Embryonic facial prominence (tissue), 1 donor: Measurements from ENCODE around the gene FAM185A.
"Not testable (repeated sequence)": the region's sequence is repeated elsewhere in the genome, so short reads cannot be mapped to it uniquely, and the experiment has no call there.

Source experiments
- DNase-seq: peaks from one replicate; pipeline ENCODE4 v3.0.0-alpha.2; 2016; ENCODE audit errors: extremely low spot score

FAM185A gene

GRCh38 chr7:102830197-102830596, 81.4 kb downstream of the FAM185A start:
- DNase-seq: no peak

- DNase-seq: no peak
Measured at GRCh38 chr7:102832674-102833073, 83.9 kb downstream of the FAM185A start.

GRCh38 chr7:102833343-102833742, 84.5 kb downstream of the FAM185A start:
- DNase-seq: no peak

- no peak for DNase-seq
Measured at GRCh38 chr7:102834466-102834865, 85.7 kb downstream of the FAM185A start.

- DNase-seq: no peak
Measured at GRCh38 chr7:102834999-102835398, 86.2 kb downstream of the FAM185A start.

- peak; percentile 39 for DNase-seq
Measured at GRCh38 chr7:102836191-102836919, 87.6 kb downstream of the FAM185A start.

- no peak for DNase-seq
Measured at GRCh38 chr7:102836977-102837376, 88.2 kb downstream of the FAM185A start.

- DNase-seq: no peak
Measured at GRCh38 chr7:102837802-102838201, 89.0 kb downstream of the FAM185A start.

- DNase-seq: not testable (repeated sequence)
Measured at GRCh38 chr7:102838572-102839101, 89.8 kb downstream of the FAM185A start.

GRCh38 chr7:102840404-102840803, 91.6 kb downstream of the FAM185A start:
- no peak for DNase-seq

- DNase-seq: no peak
Measured at GRCh38 chr7:102841290-102841689, 92.5 kb downstream of the FAM185A start.

GRCh38 chr7:102842284-102842683, 93.5 kb downstream of the FAM185A start:
- DNase-seq: no peak

GRCh38 chr7:102843850-102844249, 95.1 kb downstream of the FAM185A start:
- no peak for DNase-seq

GRCh38 chr7:102845346-102845745, 96.5 kb downstream of the FAM185A start:
- DNase-seq: no peak

- DNase-seq: peak; percentile 75
Measured at GRCh38 chr7:102849079-102849478, 100.3 kb downstream of the FAM185A start.

- DNase-seq: no peak
Measured at GRCh38 chr7:102849538-102849937, 100.7 kb downstream of the FAM185A start.

GRCh38 chr7:102856036-102856435, 107.2 kb downstream of the FAM185A start:
- no peak for DNase-seq
